HG02759 (cell line): Measurements from ENCODE around the gene SYDE2.
"Not testable (repeated sequence)": the region's sequence is repeated elsewhere in the genome, so short reads cannot be mapped to it uniquely, and the experiment has no call there.

Experiments
- ATAC-seq: cut with Tn5 transposase; IDR thresholded peaks from one replicate; pipeline ENCODE4 v1.9.1; 2021; ENCODE audit warnings: mild to moderate bottlenecking, moderate library complexity; ENCODE audit not compliant: unreplicated experiment

The SYDE2 gene

GRCh38 chr1:85219853-85220610 is 19.2 kb upstream of the SYDE2 start:
- ATAC-seq, result no peak

GRCh38 chr1:85216697-85217096 is 15.9 kb upstream of the SYDE2 start:
- ATAC-seq, result no peak

GRCh38 chr1:85214654-85215053 is 13.8 kb upstream of the SYDE2 start:
- ATAC-seq, result no peak

GRCh38 chr1:85208488-85208887 is 7.7 kb upstream of the SYDE2 start:
- ATAC-seq, result no peak

GRCh38 chr1:85203573-85204171 is 2.9 kb upstream of the SYDE2 start:
- ATAC-seq, result no peak

- no peak for ATAC-seq
Observed at GRCh38 chr1:85202864-85203255, 2.0 kb upstream of the SYDE2 start.

GRCh38 chr1:85202092-85202863 is 1.5 kb upstream of the SYDE2 start:
- no peak for ATAC-seq

- ATAC-seq, result peak; percentile 57
Observed at GRCh38 chr1:85201340-85202091, 700 bp upstream of the SYDE2 start.

GRCh38 chr1:85199667-85200462 is 951 bp downstream of the SYDE2 start:
- no peak for ATAC-seq

GRCh38 chr1:85198864-85199263 is 2.0 kb downstream of the SYDE2 start:
- ATAC-seq, result no peak

- ATAC-seq, result no peak
Observed at GRCh38 chr1:85196358-85196757, 4.5 kb downstream of the SYDE2 start.

- no peak for ATAC-seq
Observed at GRCh38 chr1:85195703-85196102, 5.1 kb downstream of the SYDE2 start.

GRCh38 chr1:85192129-85192528 is 8.7 kb downstream of the SYDE2 start:
- ATAC-seq, result not testable (repeated sequence)

- ATAC-seq, result no peak
Observed at GRCh38 chr1:85189120-85189519, 11.7 kb downstream of the SYDE2 start.

- ATAC-seq, result no peak
Observed at GRCh38 chr1:85188530-85188929, 12.3 kb downstream of the SYDE2 start.

GRCh38 chr1:85187021-85187420 is 13.8 kb downstream of the SYDE2 start:
- not testable (repeated sequence) for ATAC-seq

GRCh38 chr1:85184245-85184644 is 16.6 kb downstream of the SYDE2 start:
- ATAC-seq, result no peak

- ATAC-seq, result no peak
Observed at GRCh38 chr1:85182700-85183099, 18.1 kb downstream of the SYDE2 start.

- no peak for ATAC-seq
Observed at GRCh38 chr1:85180869-85181268, 19.9 kb downstream of the SYDE2 start.

- ATAC-seq, result no peak
Observed at GRCh38 chr1:85179522-85179921, 21.3 kb downstream of the SYDE2 start.
